HG03378 (cell line): Measurements from ENCODE around the gene DLST.
"Not testable (repeated sequence)": the region's sequence is repeated elsewhere in the genome, so short reads cannot be mapped to it uniquely, and the experiment has no call there.

Experiments
- ATAC-seq: cut with Tn5 transposase; IDR thresholded peaks from one replicate; pipeline ENCODE4 v1.9.1; 2021; ENCODE audit warnings: mild to moderate bottlenecking, moderate library complexity; ENCODE audit not compliant: unreplicated experiment

DLST gene

DNA sequence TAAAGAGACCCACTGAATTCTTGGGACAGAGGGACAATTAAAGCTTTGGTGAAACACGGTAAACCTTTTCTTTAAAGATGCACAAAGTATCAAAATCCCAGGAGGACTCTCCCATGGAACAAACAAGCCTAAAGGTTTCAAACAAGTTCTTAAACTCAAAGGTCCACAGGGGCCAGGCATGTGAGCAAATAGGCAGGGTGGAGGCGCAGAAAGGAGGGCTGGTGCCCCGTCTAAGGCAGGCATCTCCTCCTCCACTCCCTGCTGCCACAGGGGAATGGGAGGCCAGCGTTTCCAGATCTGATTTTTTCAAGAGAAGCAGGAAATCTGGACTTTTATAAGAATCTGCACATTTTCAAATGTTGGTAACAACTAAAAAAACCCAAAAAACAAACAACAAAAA is 33.7 kb downstream of the DLST start:
- no peak for ATAC-seq

DNA sequence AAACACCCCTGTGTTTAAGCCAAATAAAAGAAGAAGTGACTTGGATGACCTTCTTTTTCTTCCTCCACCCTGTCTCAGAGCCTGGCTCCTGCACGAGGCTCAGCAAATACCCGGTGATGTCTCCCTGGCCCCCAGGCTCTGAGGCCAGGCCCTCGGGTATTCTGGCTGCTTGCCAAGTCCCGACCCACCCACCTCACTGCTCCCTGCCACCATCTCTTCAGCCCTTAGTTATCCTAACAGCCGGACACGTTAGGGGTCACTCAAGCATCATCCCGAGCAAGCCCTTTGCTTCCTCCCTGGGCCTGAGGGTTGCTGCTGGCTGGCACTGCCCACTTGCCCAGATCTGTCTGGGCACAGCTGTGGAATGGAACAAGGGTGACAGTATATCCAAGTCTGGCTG is 34.1 kb downstream of the DLST start:
- no peak for ATAC-seq

DNA sequence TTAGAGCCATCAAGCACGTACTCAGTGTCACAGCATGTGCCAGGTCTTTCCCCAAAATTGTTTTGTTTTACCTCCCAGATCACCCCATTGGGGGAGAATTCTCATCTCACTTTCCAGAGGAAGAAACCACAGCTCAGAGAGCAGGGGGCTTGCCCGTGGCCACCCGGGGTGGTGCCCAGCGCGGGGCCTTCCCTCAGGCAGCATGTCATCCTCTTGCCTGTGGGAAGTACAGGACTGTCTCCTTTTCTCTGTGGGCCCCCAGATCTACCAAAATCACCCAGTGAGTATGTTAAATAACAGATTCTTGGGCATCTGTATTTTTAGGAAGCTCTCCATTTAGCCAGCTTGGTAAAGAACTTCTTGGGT is 35.4 kb downstream of the DLST start:
- no peak for ATAC-seq

DNA sequence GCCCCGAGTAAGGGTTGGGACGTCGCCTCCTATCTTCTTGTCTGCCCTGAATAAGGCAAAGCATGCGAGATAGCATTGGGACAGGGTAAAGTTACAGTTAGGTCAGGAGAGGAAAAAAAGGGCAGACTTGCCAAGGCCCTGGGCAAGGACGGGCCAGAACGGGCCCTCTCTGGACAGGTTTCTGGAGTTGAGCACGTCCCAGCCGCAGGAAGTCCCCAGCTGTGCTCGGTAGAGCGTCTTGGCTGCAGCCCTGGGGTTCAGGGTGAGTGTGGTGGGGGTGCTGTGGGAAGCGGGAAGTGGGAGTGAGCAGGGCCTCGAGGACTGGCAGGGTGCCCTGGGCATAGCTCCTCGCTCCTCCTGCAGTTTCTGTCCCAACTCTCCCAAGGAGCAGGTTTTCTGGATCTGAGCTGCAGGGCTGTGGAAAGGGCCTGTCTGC is 35.9 kb downstream of the DLST start:
- no peak for ATAC-seq

DNA sequence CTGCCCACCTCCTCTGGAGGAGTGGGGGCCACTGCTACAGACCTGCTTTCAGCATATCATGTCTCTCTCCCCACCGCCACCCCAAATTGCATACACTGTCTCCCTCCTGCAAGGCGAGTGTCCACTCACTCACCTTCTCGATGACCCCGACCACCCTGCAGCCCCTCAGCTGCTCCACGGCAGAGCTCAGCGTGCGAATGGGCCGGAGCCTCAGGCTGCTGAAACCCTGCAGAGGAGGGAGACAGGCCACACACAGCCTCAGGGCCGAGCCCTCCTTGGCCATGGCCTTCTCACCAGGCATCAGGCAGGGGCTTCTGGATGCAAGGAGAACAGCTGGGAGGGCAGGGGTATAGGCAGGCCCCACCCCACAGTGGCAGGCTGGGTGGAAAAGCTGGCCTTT is 36.7 kb downstream of the DLST start:
- ATAC-seq, result no peak

DNA sequence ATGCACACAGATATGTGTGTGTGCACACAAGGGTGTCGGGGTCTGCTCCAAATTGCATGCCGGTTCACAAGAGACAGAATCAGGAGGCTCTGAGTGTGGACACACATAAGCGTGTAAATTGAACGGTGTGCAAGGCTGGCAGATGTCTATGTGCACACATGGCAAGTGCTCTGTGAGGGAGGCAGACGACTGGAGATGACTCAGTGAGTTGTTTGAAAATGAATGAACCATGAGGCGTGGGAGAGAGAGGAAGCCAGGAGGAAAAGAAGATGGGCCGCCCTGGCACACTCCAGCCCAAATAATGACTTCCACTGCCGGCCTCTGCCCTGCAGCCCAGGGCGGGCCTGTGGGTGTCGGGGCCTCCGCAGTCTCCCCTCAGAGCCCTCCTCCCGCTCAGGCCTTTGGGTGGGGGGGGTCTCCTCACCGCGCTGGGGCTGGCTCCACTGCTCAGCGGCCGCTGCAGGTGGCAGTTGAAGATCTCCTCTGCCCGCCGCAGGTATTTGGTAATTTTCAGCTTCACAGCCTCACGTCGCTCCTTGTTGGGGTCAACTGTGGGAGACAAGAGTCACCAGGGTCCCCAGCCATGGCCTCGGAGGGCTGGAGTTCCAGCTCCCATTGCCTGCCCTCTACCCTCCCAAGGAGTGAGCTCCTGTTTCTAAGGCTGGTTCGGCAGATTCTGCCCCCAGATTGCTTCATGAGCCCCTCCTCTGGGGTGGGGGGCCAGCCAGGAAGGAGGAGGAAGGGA is 37.9 kb downstream of the DLST start:
- ATAC-seq, result no peak

DNA sequence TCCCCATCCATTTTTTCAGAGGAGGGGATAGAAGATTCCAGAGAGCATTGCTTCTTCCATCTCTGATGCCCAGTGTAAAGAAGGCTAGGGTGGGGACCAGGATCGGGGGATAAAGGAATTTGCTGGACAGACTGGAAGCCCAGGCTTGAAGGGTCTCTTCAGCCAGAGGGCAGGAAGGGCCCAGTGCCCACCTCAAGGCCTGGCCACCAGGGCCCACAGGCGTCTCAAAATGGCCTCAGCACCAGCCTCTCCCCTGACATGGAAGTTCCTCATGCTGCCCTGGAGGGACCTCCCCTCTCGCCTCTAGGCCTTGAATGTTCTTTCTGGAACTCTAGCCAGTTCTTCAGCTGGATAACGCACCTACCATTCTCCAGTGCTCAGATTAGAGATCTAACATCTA is 38.6 kb downstream of the DLST start:
- no peak for ATAC-seq

DNA sequence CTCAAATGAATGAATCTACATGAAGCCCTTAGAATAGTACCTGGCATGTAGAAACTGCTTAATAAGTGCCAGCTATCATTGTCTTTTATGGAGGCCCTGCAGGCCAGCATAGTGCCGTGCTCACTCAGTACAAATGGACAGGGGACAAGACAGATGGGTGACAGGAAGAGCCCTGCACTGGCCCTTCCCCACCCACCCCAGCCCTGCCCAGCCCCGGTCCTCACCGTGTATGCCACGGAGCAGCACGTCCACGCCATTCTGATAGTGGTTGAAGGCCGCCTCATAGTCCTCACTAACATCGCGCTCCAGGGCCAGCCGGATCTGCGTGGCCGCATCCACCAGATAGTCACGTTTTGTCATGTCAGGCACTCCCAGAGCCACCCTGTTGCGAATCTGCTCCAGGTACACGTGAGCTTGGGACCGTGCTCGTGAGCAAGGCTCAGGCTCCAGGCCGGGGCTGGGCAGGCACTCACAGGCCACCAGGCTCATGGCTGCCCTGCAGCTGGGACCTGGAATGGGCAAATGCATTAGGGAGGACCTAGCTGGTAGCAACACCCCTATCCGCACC is 39.4 kb downstream of the DLST start:
- no peak for ATAC-seq

DNA sequence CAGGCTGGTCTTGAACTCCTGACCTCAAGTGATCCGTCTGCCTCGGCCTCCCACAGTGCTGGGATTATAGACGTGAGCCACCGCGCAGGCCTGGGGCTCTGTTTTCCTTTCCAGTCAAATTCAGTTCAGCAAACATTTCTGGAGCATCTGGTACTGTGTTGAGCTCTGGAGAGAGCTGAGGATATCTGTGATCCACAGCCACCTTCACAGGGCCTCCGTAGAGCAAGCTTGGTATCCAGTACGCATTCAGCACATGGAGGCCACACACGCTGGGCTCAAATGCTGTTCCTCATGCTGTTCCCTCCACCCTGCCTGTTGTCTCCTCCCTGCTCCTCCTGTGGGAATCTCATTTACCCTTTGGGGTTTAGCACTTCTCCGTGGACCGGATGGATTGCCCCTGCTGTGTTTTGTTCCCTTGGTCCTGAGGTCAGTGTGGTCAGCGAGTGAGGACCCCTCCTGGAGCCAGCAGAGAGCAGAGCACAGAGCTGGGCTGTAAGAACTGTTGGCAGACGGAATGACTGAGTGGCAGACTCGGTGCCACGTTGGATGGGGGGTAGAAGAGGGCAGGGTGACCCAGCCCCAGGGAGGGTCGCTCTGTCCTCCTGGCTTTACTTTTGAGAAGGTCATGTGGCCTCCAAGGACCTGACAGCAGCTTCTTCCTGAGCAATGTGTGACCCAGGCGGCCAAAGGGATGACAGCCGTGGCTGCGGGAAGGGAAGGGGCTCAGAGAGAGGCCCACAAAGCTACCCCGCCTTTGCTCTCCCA is 40.5 kb downstream of the DLST start:
- no peak for ATAC-seq

DNA sequence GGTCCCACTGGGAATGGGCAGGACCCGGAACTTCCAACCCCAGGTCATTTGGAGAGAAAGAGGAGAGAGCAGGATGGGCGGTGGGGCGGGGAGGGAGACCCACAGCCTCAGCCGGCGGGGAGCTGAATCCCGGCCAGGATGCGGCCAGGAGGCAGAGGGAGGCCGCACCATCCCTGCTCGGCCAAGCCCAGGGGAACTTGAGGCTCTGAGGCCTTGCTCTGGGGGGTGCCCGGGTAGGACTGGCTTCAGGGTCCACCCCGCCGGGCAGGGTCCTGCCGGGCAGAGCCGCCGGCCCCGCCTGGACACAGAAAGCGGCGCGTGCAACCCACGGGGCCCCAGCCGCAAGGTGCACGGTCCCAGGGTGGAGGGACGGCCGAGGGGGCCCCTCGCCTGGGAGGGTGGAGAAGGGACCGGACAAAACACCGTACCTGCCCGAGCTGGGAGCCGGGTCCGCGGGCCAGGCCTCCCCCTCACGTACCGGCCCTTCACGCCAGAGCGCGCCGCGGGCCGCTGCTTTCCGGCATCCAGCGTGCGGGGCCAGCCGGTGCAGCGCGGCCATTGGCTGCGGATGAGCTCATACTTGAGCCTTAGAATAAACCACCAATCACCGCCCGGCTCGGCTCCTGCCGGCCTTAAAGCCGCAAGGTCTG is 41.2 kb downstream of the DLST start, which contains the start of gene RPS6KL1:
TSS of gene RPS6KL1 (minus strand) at position 509 of the 650 bp plus-strand sequence. CDS start 1,719 bp downstream, outside the sequence.
- ATAC-seq, result peak; percentile 74

DNA sequence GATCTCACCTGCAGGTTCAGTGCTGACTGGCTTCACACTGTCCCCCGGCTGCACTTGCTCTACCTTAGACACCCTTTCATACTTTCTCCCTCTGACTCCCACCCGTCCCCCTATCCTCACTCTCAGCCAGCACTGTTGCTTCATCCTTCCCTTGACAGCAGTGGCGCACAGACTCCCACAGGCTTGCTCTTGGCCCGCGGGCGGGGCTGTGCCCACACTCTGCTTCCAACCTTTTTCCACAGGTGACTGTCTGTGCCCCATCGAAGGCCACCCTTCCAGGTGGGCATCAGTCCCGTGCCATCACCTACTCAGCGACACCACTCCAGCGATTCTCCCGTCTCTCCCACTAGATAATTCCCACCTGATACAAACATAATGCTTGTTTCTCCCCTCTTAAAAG is 42.3 kb downstream of the DLST start:
- ATAC-seq, result no peak

DNA sequence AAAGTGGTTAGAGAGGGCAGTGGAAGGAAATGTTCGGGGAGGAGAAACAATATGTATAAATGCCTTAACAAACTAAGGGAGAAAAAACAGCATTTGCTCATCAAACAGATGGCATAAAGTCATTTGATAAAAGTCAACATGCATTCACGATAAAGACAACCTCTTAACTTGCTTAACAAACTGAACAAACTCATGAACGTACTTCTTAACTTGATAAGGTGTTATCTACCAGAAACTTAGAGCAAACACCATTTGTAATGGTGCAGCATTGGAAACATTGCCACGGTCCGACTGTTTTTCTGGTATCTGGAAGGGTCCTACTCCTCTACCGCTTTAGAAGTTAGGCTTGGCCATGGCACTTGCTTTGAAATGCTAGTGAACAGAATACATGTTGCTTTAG is 45.5 kb downstream of the DLST start:
- ATAC-seq, result no peak

DNA sequence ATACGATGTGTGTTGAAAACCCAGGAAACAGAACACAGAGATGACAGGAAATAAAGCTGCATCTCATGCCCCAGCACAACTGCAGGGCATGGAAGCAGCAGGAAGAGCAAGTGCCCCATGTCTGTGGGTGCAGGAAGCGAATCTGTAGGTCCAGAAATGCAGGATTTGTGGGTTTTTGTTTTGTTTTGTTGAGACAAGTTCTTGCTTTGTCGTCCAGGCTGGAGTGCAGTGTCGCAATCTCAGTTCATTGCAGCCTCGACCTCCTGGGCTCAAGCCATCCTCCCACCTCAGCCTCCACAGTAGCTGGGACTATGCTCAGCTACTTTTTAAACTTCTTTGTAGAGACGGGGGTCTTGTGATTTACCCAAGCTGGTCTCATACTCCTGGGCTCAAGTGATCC is 47.5 kb downstream of the DLST start:
- ATAC-seq, result no peak

DNA sequence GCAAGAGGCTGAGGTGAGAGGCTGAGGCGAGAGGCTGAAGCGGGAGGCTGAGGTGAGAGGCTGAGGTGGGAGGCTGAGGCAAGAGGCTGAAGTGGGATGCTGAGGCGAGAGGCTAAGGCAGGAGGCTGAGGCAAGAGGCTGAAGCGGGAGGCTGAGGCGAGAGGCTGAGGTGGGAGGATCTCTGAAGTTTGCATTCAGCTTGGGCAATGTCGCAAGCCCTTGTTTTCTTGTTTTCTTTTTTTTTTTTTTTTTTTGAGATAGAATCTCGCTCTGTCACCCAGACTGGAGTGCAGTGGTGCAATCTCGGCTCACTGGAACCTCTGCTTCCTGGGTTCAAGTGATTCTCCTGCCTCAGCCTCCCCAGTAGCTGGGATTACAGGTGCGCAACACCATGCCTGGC is 50.0 kb downstream of the DLST start:
- not testable (repeated sequence) for ATAC-seq

DNA sequence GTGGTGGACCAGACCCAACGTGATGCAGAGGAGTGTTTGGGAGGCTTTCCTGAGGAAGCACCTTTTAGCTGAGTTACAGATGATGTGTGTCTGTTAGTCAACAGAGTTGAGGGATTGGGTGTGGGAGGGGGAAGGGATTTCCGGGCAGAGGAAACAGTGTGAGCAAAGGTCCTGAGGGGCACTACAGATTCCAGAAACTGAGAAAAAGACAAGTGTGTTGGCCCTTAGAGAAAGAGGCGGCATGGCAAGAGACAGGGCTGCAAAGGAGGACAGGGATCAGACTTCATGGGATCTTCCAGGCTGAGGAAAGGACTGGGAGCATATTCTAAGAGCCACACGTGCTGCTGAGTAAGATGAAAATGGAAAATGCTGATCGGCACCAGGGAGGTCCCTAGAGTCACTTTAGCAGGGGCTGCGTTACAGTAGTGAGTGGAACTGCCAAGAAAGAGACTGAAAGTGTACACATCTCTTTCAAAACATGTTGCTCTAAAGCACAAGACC is 50.7 kb downstream of the DLST start:
- ATAC-seq, result no peak

DNA sequence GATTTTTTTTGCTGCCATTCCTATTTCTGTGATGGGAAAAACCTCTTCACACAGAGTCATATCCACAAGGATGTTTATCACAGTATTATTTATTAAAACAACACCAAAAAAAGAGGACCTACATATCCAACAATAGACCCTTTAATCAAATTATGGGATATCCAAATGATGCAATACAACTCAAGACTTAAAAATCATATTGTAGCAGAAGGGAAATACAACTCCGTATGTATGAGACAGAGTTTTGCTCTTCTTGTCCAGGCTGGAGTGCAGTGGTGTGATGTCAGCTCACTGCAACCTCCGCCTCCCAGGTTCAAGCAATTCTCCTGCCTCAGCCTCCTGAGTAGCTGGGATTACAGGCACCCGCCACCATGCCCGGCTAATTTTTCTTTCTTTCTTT is 51.2 kb downstream of the DLST start:
- not testable (repeated sequence) for ATAC-seq

DNA sequence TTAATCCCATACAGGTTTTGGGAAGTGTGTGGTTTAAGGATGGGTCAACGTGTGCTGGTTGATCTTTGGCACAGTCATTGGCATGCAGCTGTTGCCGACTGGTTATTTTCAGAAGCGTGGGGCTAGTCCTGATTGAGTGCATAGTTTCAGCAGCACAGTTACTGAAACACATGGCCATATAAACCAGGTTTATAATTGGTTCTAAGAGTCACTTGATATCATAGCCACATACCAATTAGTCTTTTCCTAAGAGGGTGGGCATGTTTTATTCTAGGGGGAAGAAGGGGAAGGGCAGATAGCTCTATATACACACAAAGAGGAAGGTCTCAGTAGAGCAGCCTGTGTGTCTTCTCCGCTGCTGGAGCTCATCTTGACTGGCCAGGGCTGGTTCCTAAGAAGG is 52.3 kb downstream of the DLST start:
- ATAC-seq, result no peak

DNA sequence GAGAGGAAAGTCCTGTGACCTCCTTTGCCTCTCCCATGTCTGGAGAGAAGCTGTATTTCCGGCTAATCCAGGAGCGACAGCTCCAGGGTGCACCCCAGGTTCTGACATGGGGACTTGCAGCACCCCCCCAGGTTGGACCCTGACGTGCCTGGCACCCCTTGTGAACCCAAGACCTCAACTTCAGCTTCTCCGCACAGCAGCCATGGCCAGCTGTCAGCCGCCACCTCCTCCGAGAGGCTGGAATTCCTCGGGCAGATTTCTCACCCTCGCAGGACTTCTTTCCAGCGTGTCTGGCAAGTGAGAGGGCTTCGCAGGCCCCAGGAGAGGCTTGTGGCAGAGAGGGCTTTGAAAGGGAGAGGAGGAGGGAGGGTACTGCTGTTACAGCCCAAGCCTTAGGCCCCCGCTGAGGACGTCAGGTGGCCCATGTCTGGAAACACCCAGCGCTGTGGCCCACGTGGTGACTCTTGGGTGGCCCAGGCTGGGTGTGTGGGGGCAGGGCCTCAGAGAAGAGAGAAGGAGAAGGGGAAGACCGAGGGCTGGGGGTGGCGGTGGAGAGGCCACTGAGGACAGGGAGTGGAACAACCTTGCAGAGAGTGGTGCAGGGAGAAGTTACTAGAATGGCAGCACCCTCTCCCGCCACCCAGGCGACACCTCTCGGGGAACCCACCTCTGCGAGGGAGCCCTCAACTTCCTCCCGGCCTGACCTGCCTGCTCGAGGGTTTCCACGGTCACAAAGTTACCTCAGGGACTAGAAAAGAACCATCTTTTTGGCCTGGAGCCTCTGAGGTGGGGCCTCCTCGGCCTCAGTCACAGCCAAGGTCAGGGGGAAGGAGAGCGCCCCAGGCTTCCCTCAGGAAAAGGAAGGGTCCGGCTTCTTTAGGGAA is 53.0 kb downstream of the DLST start:
- ATAC-seq, result no peak

DNA sequence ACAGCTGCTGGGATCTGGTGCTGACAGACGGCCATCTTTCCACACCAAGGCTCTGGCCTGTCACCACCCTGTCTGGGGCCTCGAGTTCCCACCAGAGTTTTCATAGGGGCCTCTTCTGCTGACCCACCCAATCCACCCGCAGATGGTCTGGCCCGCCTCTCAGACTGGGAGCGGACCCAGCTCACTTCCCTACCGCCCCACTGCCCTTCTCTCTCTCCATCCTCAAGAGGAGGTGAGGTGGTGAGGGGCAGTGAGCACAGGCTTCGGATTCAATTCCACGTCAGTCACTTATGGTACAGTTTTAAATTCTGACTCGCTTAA is 53.6 kb downstream of the DLST start:
- no peak for ATAC-seq

DNA sequence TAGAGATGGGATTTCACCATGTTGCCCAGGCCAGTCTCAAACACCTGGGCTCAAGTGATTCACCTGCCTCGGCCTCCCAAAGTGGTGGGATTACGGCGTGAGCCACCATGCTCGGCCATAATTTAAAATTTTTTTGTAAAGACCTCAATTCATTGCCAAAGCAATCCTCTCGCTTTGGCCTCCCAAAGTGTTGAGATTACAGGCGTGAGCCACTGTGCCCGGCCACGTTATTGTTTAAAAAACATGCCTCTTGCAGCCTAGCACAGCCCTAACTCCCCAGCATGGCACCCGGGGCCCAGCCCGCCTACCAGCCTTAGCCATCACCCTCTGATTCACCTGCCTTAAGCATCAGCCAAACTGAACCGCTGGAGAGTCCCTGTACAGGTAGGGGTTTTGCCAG is 54.4 kb downstream of the DLST start:
- ATAC-seq, result no peak

DNA sequence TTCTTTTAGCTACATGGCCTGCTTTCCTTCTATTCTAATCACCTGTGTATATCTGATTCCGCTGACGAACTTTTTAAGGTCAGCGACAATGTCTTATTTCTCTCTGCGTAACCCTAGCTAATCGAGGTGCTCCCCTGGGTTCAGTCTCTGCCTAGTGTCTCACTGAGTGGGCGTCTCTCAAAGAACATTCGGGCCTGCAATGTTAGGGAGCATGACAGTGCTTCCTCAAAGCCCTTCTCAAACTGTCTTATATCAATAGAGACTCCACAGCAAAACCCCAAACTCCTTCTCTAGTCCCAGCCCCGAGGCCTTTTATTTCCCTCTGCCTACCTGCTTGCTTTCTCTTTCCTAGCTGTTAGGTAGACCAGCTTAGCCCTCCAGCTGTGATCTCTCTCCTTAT is 55.0 kb downstream of the DLST start:
- no peak for ATAC-seq
